ENCODE measurements around the gene PDK1.
"Not testable (repeated sequence)": the region's sequence is repeated elsewhere in the genome, so short reads cannot be mapped to it uniquely, and the experiment has no call there.

Gene PDK1

GRCh38 chr2:172545408-172546075 is 10.3 kb upstream of the PDK1 start:
- ChIA-PET POLR2A (interaction anchor here (1.0 to 1.4 kb wide), 2 partner anchors 10 to 11 kb away, joined by 3 to 4 read pairs; partner anchors contain the start of gene PDK1), CTCF (no interaction called here)
- no peak for TF ChIP-seq PKNOX1 (IDR thresholded peaks at IDR 0.05)
- no peak for TF ChIP-seq ARNT (IDR thresholded peaks at IDR 0.05)
- TF ChIP-seq FOXK2 (IDR thresholded peaks at IDR 0.05): no peak
- TF ChIP-seq SP1 (IDR thresholded peaks at IDR 0.05): no peak
- no peak for TF ChIP-seq FOXA1 (IDR thresholded peaks at IDR 0.05)
- no peak for TF ChIP-seq ZNF384 (IDR thresholded peaks at IDR 0.05)
- no peak for TF ChIP-seq L3MBTL2 (conservative IDR thresholded peaks at IDR 0.05)
- TF ChIP-seq HDGF (IDR thresholded peaks at IDR 0.05; ENCODE audit: borderline replicate concordance): no peak
- no peak for TF ChIP-seq FOXM1 (IDR thresholded peaks at IDR 0.05; ENCODE audit: borderline replicate concordance)
- no peak for TF ChIP-seq TARDBP (IDR thresholded peaks at IDR 0.05)
- no peak for TF ChIP-seq NFRKB (IDR thresholded peaks at IDR 0.05)
- TF ChIP-seq CTBP1 (IDR thresholded peaks at IDR 0.05; ENCODE audit: borderline replicate concordance): no peak
- TF ChIP-seq LEF1 (IDR thresholded peaks at IDR 0.05; ENCODE audit: borderline replicate concordance): no peak
- TF ChIP-seq ELF4 (IDR thresholded peaks at IDR 0.05): no peak
- TF ChIP-seq BHLHE40 (IDR thresholded peaks at IDR 0.05; ENCODE audit: borderline replicate concordance): no peak
- no peak for TF ChIP-seq SUZ12 (IDR thresholded peaks at IDR 0.05)
- DNase-seq (ENCODE audit: extremely low spot score): no peak

GRCh38 chr2:172549131-172549530 is 6.8 kb upstream of the PDK1 start:
- CTCF ChIA-PET: no interaction called here
- no peak for DNase-seq (ENCODE audit: extremely low spot score)
- POLR2A ChIA-PET: no interaction called here
- TF ChIP-seq HDGF (IDR thresholded peaks at IDR 0.05; ENCODE audit: borderline replicate concordance): no peak
- TF ChIP-seq NFRKB (IDR thresholded peaks at IDR 0.05): no peak
- no peak for TF ChIP-seq ARNT (IDR thresholded peaks at IDR 0.05)
- TF ChIP-seq SP1 (IDR thresholded peaks at IDR 0.05): no peak

GRCh38 chr2:172549802-172550201 is 6.1 kb upstream of the PDK1 start:
- POLR2A ChIA-PET; DNase-seq (ENCODE audit: extremely low spot score); CTCF ChIA-PET: not testable (repeated sequence)

- TF ChIP-seq NFRKB (IDR thresholded peaks at IDR 0.05) (no peak), FOXA1 (IDR thresholded peaks at IDR 0.05) (no peak), ZNF384 (IDR thresholded peaks at IDR 0.05) (no peak), CTBP1 (IDR thresholded peaks at IDR 0.05; ENCODE audit: borderline replicate concordance) (no peak), ELF4 (IDR thresholded peaks at IDR 0.05) (no peak), TARDBP (IDR thresholded peaks at IDR 0.05) (no peak), PKNOX1 (IDR thresholded peaks at IDR 0.05) (no peak), LEF1 (IDR thresholded peaks at IDR 0.05; ENCODE audit: borderline replicate concordance) (no peak), FOXK2 (IDR thresholded peaks at IDR 0.05) (no peak), HDGF (IDR thresholded peaks at IDR 0.05; ENCODE audit: borderline replicate concordance) (no peak), SUZ12 (IDR thresholded peaks at IDR 0.05) (no peak), BHLHE40 (IDR thresholded peaks at IDR 0.05; ENCODE audit: borderline replicate concordance) (no peak), SP1 (IDR thresholded peaks at IDR 0.05) (no peak), ARNT (IDR thresholded peaks at IDR 0.05) (no peak), L3MBTL2 (conservative IDR thresholded peaks at IDR 0.05) (no peak), FOXM1 (IDR thresholded peaks at IDR 0.05; ENCODE audit: borderline replicate concordance) (no peak)
- POLR2A ChIA-PET: no interaction called here
- CTCF ChIA-PET: no interaction called here
- DNase-seq (ENCODE audit: extremely low spot score): no peak
Measured at GRCh38 chr2:172550419-172550818, 5.5 kb upstream of the PDK1 start.

GRCh38 chr2:172551271-172551670 is 4.6 kb upstream of the PDK1 start:
- DNase-seq (ENCODE audit: extremely low spot score): no peak
- no peak for TF ChIP-seq TARDBP (IDR thresholded peaks at IDR 0.05)
- TF ChIP-seq L3MBTL2 (conservative IDR thresholded peaks at IDR 0.05): no peak
- TF ChIP-seq SUZ12 (IDR thresholded peaks at IDR 0.05): no peak
- no peak for TF ChIP-seq FOXK2 (IDR thresholded peaks at IDR 0.05)
- TF ChIP-seq BHLHE40 (IDR thresholded peaks at IDR 0.05; ENCODE audit: borderline replicate concordance): no peak
- ChIA-PET CTCF (no interaction called here), POLR2A (no interaction called here)

- ChIA-PET CTCF (interaction anchor here (0.6 kb wide), 1 partner anchor 984 kb away, joined by 3 read pairs; no protein-coding TSS in a partner anchor), POLR2A (no interaction called here)
- no peak for DNase-seq (ENCODE audit: extremely low spot score)
- TF ChIP-seq L3MBTL2 (conservative IDR thresholded peaks at IDR 0.05) (no peak), ZNF384 (IDR thresholded peaks at IDR 0.05) (no peak), SP1 (IDR thresholded peaks at IDR 0.05) (no peak), ELF4 (IDR thresholded peaks at IDR 0.05) (no peak), NFRKB (IDR thresholded peaks at IDR 0.05) (no peak), FOXK2 (IDR thresholded peaks at IDR 0.05) (no peak), SUZ12 (IDR thresholded peaks at IDR 0.05) (no peak), FOXM1 (IDR thresholded peaks at IDR 0.05; ENCODE audit: borderline replicate concordance) (no peak), FOXA1 (IDR thresholded peaks at IDR 0.05) (no peak), CTBP1 (IDR thresholded peaks at IDR 0.05; ENCODE audit: borderline replicate concordance) (no peak), BHLHE40 (IDR thresholded peaks at IDR 0.05; ENCODE audit: borderline replicate concordance) (no peak), LEF1 (IDR thresholded peaks at IDR 0.05; ENCODE audit: borderline replicate concordance) (no peak), ARNT (IDR thresholded peaks at IDR 0.05) (no peak), PKNOX1 (IDR thresholded peaks at IDR 0.05) (no peak), TARDBP (IDR thresholded peaks at IDR 0.05) (no peak), HDGF (IDR thresholded peaks at IDR 0.05; ENCODE audit: borderline replicate concordance) (no peak)
Measured at GRCh38 chr2:172552547-172553291, 3.2 kb upstream of the PDK1 start.
